ENCODE data around the gene C16orf74.

DNA sequence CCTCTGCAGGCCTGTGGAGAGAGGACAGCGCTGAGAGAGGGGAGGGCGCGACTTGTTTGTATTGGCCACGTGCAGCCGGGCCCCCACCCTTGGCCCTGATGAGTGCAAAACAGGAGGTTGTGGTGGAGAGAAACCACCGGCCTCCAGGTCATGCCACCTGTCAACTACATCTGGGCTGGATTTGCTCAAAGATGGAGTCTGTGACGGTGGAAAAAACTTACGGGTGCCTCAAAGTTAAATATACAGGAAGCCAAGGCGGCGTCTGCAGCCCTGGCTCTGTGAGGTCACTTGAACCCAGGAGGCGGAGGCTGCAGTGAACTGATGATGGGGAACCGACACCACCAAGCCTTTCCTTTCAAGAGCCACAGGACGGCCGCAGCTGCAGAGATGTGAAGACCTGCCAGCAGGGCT is 15.7 kb downstream of the C16orf74 start:
- TF ChIP-seq, protein P1, sequence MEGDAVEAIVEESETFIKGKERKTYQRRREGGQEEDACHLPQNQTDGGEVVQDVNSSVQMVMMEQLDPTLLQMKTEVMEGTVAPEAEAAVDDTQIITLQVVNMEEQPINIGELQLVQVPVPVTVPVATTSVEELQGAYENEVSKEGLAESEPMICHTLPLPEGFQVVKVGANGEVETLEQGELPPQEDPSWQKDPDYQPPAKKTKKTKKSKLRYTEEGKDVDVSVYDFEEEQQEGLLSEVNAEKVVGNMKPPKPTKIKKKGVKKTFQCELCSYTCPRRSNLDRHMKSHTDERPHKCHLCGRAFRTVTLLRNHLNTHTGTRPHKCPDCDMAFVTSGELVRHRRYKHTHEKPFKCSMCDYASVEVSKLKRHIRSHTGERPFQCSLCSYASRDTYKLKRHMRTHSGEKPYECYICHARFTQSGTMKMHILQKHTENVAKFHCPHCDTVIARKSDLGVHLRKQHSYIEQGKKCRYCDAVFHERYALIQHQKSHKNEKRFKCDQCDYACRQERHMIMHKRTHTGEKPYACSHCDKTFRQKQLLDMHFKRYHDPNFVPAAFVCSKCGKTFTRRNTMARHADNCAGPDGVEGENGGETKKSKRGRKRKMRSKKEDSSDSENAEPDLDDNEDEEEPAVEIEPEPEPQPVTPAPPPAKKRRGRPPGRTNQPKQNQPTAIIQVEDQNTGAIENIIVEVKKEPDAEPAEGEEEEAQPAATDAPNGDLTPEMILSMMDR (IDR thresholded peaks at IDR 0.05): no peak
- TF ChIP-seq POLR2A (IDR thresholded peaks at IDR 0.05): no peak
